Dermis microvascular lymphatic vessel endothelial cell (primary cell): Measurements from ENCODE around the gene CSN2. TPM values are rescaled to one million over a fixed set of nuclear protein-coding genes. Genes with fewer than 3 reads are reported as not detected.

ENCODE experiments used
- DNase-seq, 2 donors: peaks; one replicate each; pipeline versions ENCODE4 v3.0.0 to v3.0.0-alpha.2; 2010; ENCODE audit warnings: low read depth in 2 of 2
- total RNA-seq: library from RNA; depleted of rRNA; stranded (reverse); fragments of >200 nt; gene quantifications from 2 replicates; pipeline ENCODE4 v1.2.1, GENCODE V29; 2014

CSN2 gene
- total RNA-seq, 1 donor from 2014 or later = not detected

GRCh38 chr4:69907151-69907550 lies 58.4 kb downstream of the CSN2 start:
- DNase-seq = no peak

Other genes with a start within 250 kb of the CSN2 start
- 2.0 and 5.9 TPM in 2 replicates for gene SULT1B1, start 205.1 kb downstream of the CSN2 start, total RNA-seq
- 0.89 and 2.3 TPM in 2 replicates for gene SULT1E1, start 105.6 kb downstream of the CSN2 start, total RNA-seq
- gene CSN1S1, start 34.7 kb downstream of the CSN2 start, total RNA-seq = not detected in 2 replicates
- not detected in 2 replicates for gene STATH, start 30.2 kb upstream of the CSN2 start, total RNA-seq
- not detected in 2 replicates for gene HTN3, start 62.7 kb upstream of the CSN2 start, total RNA-seq
- gene HTN1, start 84.7 kb upstream of the CSN2 start, total RNA-seq = 0.26 TPM in 1 of 2 replicates, not detected in the other
- gene PRR27, start 188.5 kb upstream of the CSN2 start, total RNA-seq = not detected in 2 replicates
- gene ODAM, start 230.0 kb upstream of the CSN2 start, total RNA-seq = not detected in 2 replicates